Measurements from ENCODE around the gene DGKG. TPM values are rescaled to one million over a fixed set of nuclear protein-coding genes. Genes with fewer than 3 reads are reported as not detected.

DGKG gene
- polyA plus RNA-seq, 2 of the 4 experiments (the other 2 are of a cell fraction) = 11.5 to 13.3 TPM

DNA sequence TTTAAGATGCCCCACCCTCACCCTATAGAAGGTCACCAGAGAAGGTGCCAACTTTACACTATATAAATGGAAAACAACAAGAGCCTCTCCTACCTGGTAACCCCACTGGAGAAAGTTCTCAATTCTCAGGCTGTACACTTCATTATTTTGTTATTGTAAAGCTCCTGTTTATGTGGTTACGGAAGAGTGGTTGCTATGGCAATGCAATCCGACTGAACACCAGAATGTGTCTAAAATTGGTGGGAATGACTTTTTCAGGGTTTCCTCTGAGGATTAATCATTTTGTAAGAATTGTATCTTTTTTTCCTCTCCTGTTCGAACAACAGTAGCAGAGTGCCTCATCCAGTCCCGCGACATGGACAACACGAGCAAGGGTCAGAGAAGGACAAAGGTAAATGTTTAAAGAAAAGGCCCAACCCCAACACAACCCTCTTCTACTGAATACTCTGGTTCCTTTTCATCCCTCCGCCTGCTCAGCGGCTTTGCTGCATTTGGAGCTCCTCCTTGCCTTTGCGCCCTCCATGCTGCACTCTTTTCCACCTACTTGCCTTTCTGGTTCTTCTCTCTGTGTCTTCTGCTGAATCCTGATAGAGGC, 45.3 kb downstream of the DGKG start:
- H3K9me3 ChIP-seq = no peaks in the 10 kb centered on the region
- FAIRE-seq (no peak), ATAC-seq (no peak), DNase-seq (ENCODE audit: low read depth in 1 of 2, low spot score in 1 of 2) (no peak)
- ChIA-PET CTCF (interaction anchor here (1.1 kb wide), 1 partner anchor 22 kb away, joined by 3 read pairs; no protein-coding TSS in a partner anchor), POLR2A (no interaction called here)
- WGBS (ENCODE audit: missing lambda C conversion rate) = 77% methylated on average over 9 of the region's 9 CpGs
- H3K27ac ChIP-seq = no peak overlapping the region
- no peak overlapping the region for H3K4me3 ChIP-seq
- H3K4me2 ChIP-seq = no peak overlapping the region
- TF ChIP-seq BCL3 (IDR thresholded peaks at IDR 0.05) (no peak), CEBPB (IDR thresholded peaks at IDR 0.05) (no peak), RNF2 (IDR thresholded peaks at IDR 0.05; ENCODE audit: borderline replicate concordance, low read depth) (no peak), ZSCAN20 (CRISPR knock-in tag; IDR thresholded peaks at IDR 0.05) (no peak), CBX8 (IDR thresholded peaks at IDR 0.05) (no peak), POLR2A (IDR thresholded peaks at IDR 0.05; ENCODE audit: low read length) (no peak), BHLHE40 (IDR thresholded peaks at IDR 0.05; ENCODE audit: low read depth, low read length) (no peak), SREBF2 (IDR thresholded peaks at IDR 0.05) (no peak), ZNF302 (CRISPR knock-in tag; IDR thresholded peaks at IDR 0.05) (no peak), ZC3H11A (IDR thresholded peaks at IDR 0.05) (no peak), E2F6 (IDR thresholded peaks at IDR 0.05; ENCODE audit: borderline replicate concordance, low read depth) (no peak), HOXB13 (CRISPR knock-in tag; IDR thresholded peaks at IDR 0.05; ENCODE audit: low read depth) (no peak), FOSL2 (IDR thresholded peaks at IDR 0.05) (no peak), FOSL2 (CRISPR knock-in tag; IDR thresholded peaks at IDR 0.05) (no peak), HES2 (IDR thresholded peaks at IDR 0.05) (no peak), CTCF (IDR thresholded peaks at IDR 0.05) (no peak), RARB (CRISPR knock-in tag; IDR thresholded peaks at IDR 0.05) (no peak), HEYL (CRISPR knock-in tag; IDR thresholded peaks at IDR 0.05) (no peak)
- H3K4me1 ChIP-seq = no peaks in the 10 kb centered on the region

DNA sequence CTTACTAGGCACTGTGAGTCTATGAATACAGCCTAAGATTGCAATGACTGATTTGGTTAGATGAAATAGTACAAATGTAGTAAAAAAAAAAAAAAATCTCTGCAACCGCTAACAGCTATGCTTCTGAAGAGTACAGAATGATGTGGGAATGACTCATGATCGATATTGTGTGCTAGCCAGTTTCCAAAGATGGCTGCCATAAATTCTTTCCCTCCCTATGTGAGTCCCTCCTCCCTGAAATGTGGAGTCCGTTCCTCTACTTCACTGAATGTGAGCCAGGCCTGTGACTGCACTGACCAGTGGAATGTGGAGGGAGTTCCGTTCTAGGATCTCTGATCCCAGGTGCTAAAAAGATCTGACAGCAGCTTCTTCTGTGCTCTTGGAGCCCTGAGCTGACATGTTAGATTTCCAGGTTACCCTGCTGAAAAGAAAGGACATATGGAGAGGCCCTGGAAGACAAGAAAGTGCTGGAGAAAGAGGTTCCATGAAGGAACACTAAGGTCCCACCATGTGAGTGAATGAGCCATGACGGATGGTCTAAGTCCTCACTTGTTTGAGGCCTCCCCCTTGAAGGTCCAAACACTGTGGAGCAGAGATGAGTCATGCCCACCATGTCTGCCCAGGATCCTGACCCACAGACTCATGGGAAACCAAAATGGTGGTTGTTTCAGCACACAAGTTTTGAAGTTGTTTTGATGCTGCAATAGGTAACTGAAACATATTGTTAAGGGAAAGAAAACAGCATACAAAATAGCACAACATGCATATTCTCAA, 46.3 kb downstream of the DGKG start:
- DNase-seq (ENCODE audit: low read depth in 1 of 2, low spot score in 1 of 2) (no peak), FAIRE-seq (no peak), ATAC-seq (no peak)
- H3K4me3 ChIP-seq = no peak overlapping the region
- no peaks in the 10 kb centered on the region for H3K4me1 ChIP-seq
- ChIA-PET CTCF (interaction anchor here (1.1 to 1.2 kb wide), 2 partner anchors 19 to 21 kb away, joined by 3 read pairs; no protein-coding TSS in a partner anchor), POLR2A (no interaction called here)
- 60% methylated on average over 5 of the region's 5 CpGs for WGBS (ENCODE audit: missing lambda C conversion rate)
- H3K27ac ChIP-seq = no peak overlapping the region
- no peaks in the 10 kb centered on the region for H3K9me3 ChIP-seq
- no peak overlapping the region for H3K4me2 ChIP-seq
- TF ChIP-seq ZNF302 (CRISPR knock-in tag; IDR thresholded peaks at IDR 0.05) (no peak), ELK1 (IDR thresholded peaks at IDR 0.05; ENCODE audit: low read depth, low read length) (no peak), CBX2 (IDR thresholded peaks at IDR 0.05; ENCODE audit: borderline replicate concordance, low read depth) (no peak), JUN (IDR thresholded peaks at IDR 0.05) (no peak), HEYL (CRISPR knock-in tag; IDR thresholded peaks at IDR 0.05) (no peak), KDM1A (IDR thresholded peaks at IDR 0.05; ENCODE audit: low read depth) (no peak), SMC3 (IDR thresholded peaks at IDR 0.05) (no peak), HES2 (IDR thresholded peaks at IDR 0.05) (no peak), BCL3 (IDR thresholded peaks at IDR 0.05) (no peak), FOSL2 (IDR thresholded peaks at IDR 0.05) (no peak), FOSL2 (CRISPR knock-in tag; IDR thresholded peaks at IDR 0.05) (no peak)
- TF ChIP-seq, protein P1, sequence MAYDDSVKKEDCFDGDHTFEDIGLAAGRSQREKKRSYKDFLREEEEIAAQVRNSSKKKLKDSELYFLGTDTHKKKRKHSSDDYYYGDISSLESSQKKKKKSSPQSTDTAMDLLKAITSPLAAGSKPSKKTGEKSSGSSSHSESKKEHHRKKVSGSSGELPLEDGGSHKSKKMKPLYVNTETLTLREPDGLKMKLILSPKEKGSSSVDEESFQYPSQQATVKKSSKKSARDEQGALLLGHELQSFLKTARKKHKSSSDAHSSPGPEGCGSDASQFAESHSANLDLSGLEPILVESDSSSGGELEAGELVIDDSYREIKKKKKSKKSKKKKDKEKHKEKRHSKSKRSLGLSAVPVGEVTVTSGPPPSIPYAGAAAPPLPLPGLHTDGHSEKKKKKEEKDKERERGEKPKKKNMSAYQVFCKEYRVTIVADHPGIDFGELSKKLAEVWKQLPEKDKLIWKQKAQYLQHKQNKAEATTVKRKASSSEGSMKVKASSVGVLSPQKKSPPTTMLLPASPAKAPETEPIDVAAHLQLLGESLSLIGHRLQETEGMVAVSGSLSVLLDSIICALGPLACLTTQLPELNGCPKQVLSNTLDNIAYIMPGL (CRISPR knock-in tag; IDR thresholded peaks at IDR 0.05; ENCODE audit: borderline replicate concordance) = no peak
- TF ChIP-seq, protein P2, sequence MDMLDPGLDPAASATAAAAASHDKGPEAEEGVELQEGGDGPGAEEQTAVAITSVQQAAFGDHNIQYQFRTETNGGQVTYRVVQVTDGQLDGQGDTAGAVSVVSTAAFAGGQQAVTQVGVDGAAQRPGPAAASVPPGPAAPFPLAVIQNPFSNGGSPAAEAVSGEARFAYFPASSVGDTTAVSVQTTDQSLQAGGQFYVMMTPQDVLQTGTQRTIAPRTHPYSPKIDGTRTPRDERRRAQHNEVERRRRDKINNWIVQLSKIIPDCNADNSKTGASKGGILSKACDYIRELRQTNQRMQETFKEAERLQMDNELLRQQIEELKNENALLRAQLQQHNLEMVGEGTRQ (IDR thresholded peaks at IDR 0.05) = no peak

Measured in A549 (cell line).